Measurements from ENCODE around the gene RNF212B. TPM values are rescaled to one million over a fixed set of nuclear protein-coding genes. Genes with fewer than 3 reads are reported as not detected.

The RNF212B gene
- total RNA-seq, 1 donor from 2014 or later: not detected

GRCh38 chr14:23285530-23286019 is 47.8 kb downstream of the RNF212B start:
- Mint-ChIP-seq H3K4me3 (ENCODE audit: unreplicated experiment) (peak overlapping the region; percentile 91), H3K27me3 (ENCODE audit: low read depth) (peaks cover 2% of the 10 kb centered on the region), H3K36me3 (ENCODE audit: low read depth) (no peaks in the 10 kb centered on the region), H3K27ac (ENCODE audit: unreplicated experiment) (peak overlapping the region; percentile 59), H3K9me3 (ENCODE audit: low read depth) (no peaks in the 10 kb centered on the region), H3K4me1 (ENCODE audit: low read depth) (peaks cover 23% of the 10 kb centered on the region)
- no peak for TF ChIP-seq CTCF (IDR thresholded peaks at IDR 0.05)
- no peak for DNase-seq (ENCODE audit: low spot score)

- DNase-seq (ENCODE audit: low spot score): peak; percentile 99
- peak; percentile 55 for TF ChIP-seq CTCF (IDR thresholded peaks at IDR 0.05)
- Mint-ChIP-seq H3K4me3 (ENCODE audit: unreplicated experiment) (peak within 1 kb of the TSS; percentile 91), H3K36me3 (ENCODE audit: low read depth) (no peaks in the 10 kb centered on the region), H3K27ac (ENCODE audit: unreplicated experiment) (peak within 1 kb of the TSS; percentile 98), H3K27me3 (ENCODE audit: low read depth) (peaks cover 2% of the 10 kb centered on the region), H3K4me1 (ENCODE audit: low read depth) (peaks cover 23% of the 10 kb centered on the region), H3K9me3 (ENCODE audit: low read depth) (no peaks in the 10 kb centered on the region)
Measured at GRCh38 chr14:23286020-23286901, 48.5 kb downstream of the RNF212B start, which contains the start of gene HOMEZ. Gene HOMEZ (minus strand): TSS chr14:23286132. CDS start chr14:23285952, 180 bp downstream.

- TF ChIP-seq CTCF (IDR thresholded peaks at IDR 0.05): no peak
- peak overlapping the region; percentile 98 for H3K27ac Mint-ChIP-seq (ENCODE audit: unreplicated experiment)
- H3K27me3 Mint-ChIP-seq (ENCODE audit: low read depth): peaks cover 2% of the 10 kb centered on the region
- H3K4me1 Mint-ChIP-seq (ENCODE audit: low read depth): peaks cover 23% of the 10 kb centered on the region
- no peak for DNase-seq (ENCODE audit: low spot score)
- H3K9me3 Mint-ChIP-seq (ENCODE audit: low read depth): no peaks in the 10 kb centered on the region
- no peaks in the 10 kb centered on the region for H3K36me3 Mint-ChIP-seq (ENCODE audit: low read depth)
- H3K4me3 Mint-ChIP-seq (ENCODE audit: unreplicated experiment): peak overlapping the region; percentile 91
Measured at GRCh38 chr14:23286902-23287479, 49.3 kb downstream of the RNF212B start.

GRCh38 chr14:23294734-23295561 is 57.2 kb downstream of the RNF212B start:
- peaks cover 19% of the 10 kb centered on the region for H3K4me1 Mint-ChIP-seq (ENCODE audit: low read depth)
- H3K36me3 Mint-ChIP-seq (ENCODE audit: low read depth): peaks cover 1% of the 10 kb centered on the region
- DNase-seq (ENCODE audit: low spot score): no peak
- no peaks in the 10 kb centered on the region for H3K9me3 Mint-ChIP-seq (ENCODE audit: low read depth)
- no peak overlapping the region for H3K4me3 Mint-ChIP-seq (ENCODE audit: unreplicated experiment)
- H3K27ac Mint-ChIP-seq (ENCODE audit: unreplicated experiment): no peak overlapping the region
- peaks cover 13% of the 10 kb centered on the region for H3K27me3 Mint-ChIP-seq (ENCODE audit: low read depth)
- peak; percentile 93 for TF ChIP-seq CTCF (IDR thresholded peaks at IDR 0.05)
